ENCODE measurements around the gene ADAMTS2.

ADAMTS2 gene

DNA sequence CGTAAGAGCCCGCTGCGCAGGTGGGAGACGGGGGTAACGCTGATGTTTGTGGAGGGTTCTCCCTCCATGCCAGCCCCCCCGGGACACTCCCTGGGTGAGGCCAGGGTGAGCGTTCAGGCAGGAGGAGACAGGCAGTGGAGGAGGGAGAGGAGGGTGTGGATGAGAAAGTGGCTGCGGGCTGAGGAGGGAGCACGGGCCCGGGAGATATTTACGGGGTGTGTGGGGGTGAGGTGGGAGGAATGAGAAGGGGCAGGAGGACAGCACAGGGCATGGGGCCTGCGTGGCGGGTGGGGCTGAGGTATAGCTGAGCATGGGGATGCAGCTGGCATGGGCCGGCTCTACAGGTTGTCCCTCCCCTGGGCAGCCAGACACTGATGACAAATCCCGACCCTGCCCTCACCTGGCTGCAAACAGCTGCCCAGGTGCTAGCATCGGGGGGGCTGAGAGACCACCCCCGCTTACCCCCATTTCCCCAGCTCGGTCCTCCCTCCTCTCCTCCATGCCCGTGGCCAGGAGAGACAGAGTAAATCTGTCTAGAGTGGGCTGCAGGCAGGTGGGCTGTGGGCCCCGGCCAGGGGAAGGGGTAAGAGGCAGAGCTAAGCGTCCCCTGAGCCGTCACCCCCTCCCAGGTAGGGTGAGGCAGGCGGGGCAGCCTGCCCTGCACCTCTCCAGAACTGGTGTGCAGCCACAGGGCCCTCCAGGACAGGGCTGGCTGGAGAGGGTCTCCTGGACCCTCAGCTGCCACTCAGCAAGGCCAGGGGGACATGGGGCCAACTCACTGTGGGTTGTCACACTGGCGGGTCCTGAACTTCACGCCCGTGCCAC lies 205.9 kb downstream of the ADAMTS2 start:
- no peak for DNase-seq (ENCODE audit: insufficient read length, low spot score)
- TF ChIP-seq POU2F2 (IDR thresholded peaks at IDR 0.05; ENCODE audit: low read depth, low read length) (no peak), TAF1 (IDR thresholded peaks at IDR 0.05; ENCODE audit: low read depth, low read length) (no peak), POLR2A (IDR thresholded peaks at IDR 0.05; ENCODE audit: low read depth, low read length) (no peak), POLR2AphosphoS5 (IDR thresholded peaks at IDR 0.05; ENCODE audit: low read depth, low read length) (no peak), SPI1 (IDR thresholded peaks at IDR 0.05; ENCODE audit: low read depth, low read length) (no peak), PAX5 (IDR thresholded peaks at IDR 0.05; ENCODE audit: insufficient read depth, low read length, severe bottlenecking) (no peak)
- no peak for FAIRE-seq

- TF ChIP-seq POU2F2 (IDR thresholded peaks at IDR 0.05; ENCODE audit: low read depth, low read length) (no peak), POLR2AphosphoS5 (IDR thresholded peaks at IDR 0.05; ENCODE audit: low read depth, low read length) (no peak), TAF1 (IDR thresholded peaks at IDR 0.05; ENCODE audit: low read depth, low read length) (no peak), POLR2A (IDR thresholded peaks at IDR 0.05; ENCODE audit: low read depth, low read length) (no peak), SPI1 (IDR thresholded peaks at IDR 0.05; ENCODE audit: low read depth, low read length) (no peak), PAX5 (IDR thresholded peaks at IDR 0.05; ENCODE audit: insufficient read depth, low read length, severe bottlenecking) (no peak)
- no peak for FAIRE-seq
- DNase-seq (ENCODE audit: insufficient read length, low spot score), result no peak
Measured at GRCh38 chr5:179138568-179138925, 206.7 kb downstream of the ADAMTS2 start.

DNA sequence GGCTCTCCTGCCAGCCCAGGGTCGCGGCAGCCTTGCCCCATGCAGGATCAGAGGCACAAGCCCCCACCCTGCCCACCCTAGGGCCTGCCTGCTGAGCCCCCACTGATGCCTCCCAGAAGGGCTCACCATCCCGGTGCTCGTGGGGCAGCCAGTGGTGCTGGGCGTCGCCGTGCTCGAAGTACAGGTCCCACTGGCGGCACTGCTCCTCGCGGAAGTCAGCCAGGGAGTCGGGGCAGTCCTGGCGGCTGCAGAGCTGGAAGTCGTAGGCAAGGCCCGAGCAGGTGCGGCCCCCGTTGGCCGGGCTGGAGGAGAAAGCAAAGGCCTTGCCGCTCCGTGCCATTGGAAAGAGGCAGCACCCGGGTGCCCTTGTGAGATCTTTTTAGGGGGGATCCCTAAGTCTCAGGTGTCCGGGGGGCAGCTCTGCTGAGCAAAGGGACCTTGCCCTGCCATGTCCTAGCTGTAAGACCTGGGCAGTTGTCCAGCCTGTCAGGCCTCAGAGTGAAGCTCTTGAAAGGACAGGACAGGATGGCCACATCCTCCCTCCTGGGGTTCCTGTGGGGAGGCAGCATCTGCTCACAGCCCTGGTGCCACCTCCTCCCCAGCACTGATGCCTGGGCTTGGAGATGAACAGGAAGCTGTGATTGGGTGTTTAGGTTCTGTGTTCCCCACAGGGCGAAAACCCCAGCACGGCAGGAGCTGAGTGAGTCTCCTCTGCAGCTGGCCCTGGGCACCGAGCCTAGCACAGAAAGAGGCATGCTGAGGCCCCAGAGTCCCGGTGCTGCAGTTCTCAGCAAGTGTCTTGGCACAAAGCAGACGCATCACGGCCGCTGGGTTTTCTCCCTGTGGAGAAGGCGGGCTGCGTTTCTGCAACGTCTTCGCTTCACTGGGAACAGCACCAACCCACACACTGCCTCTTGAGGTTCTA lies 207.4 kb downstream of the ADAMTS2 start:
- DNase-seq (ENCODE audit: insufficient read length, low spot score), result no peak
- TF ChIP-seq POLR2A (IDR thresholded peaks at IDR 0.05; ENCODE audit: low read depth, low read length), result no peak
- TF ChIP-seq POU2F2 (IDR thresholded peaks at IDR 0.05; ENCODE audit: low read depth, low read length), result no peak
- TF ChIP-seq PAX5 (IDR thresholded peaks at IDR 0.05; ENCODE audit: insufficient read depth, low read length, severe bottlenecking), result no peak
- TF ChIP-seq SPI1 (IDR thresholded peaks at IDR 0.05; ENCODE audit: low read depth, low read length), result no peak
- no peak for TF ChIP-seq POLR2AphosphoS5 (IDR thresholded peaks at IDR 0.05; ENCODE audit: low read depth, low read length)
- TF ChIP-seq TAF1 (IDR thresholded peaks at IDR 0.05; ENCODE audit: low read depth, low read length), result no peak
- no peak for FAIRE-seq

DNA sequence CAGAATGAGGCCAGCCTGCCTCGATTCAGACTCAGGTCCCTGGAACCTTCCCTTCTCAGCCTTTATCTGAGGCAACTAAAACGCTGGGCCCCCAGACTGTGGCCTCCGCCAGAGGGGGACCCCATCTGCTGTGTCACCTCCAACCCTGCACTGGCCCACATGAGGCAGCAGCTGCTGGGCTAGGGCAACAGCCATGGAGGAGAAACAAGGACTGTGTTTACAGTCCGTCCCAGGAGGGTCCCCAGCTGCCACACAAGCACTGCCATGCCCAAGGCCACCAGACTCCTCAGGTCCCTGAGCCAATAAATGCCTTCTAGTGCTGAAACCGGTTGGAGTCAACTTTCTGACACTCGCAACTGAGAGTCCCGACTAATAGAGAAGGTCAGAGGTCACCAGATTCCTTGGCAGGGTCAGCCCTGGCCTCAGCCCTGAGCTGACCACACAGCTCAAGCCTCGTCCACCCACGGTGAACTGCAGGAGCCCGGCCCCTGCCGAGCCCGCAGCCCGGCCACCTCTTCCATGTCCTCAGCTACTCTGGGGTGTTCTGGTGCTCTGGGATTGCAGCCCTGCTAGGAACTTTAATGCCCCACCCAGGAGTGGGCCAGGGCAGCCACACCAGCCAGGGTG lies 208.1 kb downstream of the ADAMTS2 start:
- FAIRE-seq, result no peak
- no peak for DNase-seq (ENCODE audit: insufficient read length, low spot score)
- no peak for TF ChIP-seq POLR2AphosphoS5 (IDR thresholded peaks at IDR 0.05; ENCODE audit: low read depth, low read length)
- TF ChIP-seq POU2F2 (IDR thresholded peaks at IDR 0.05; ENCODE audit: low read depth, low read length), result no peak
- TF ChIP-seq TAF1 (IDR thresholded peaks at IDR 0.05; ENCODE audit: low read depth, low read length), result no peak
- TF ChIP-seq POLR2A (IDR thresholded peaks at IDR 0.05; ENCODE audit: low read depth, low read length), result no peak
- TF ChIP-seq PAX5 (IDR thresholded peaks at IDR 0.05; ENCODE audit: insufficient read depth, low read length, severe bottlenecking), result no peak

- FAIRE-seq, result no peak
- TF ChIP-seq TAF1 (IDR thresholded peaks at IDR 0.05; ENCODE audit: low read depth, low read length) (no peak), SPI1 (IDR thresholded peaks at IDR 0.05; ENCODE audit: low read depth, low read length) (no peak), POLR2AphosphoS5 (IDR thresholded peaks at IDR 0.05; ENCODE audit: low read depth, low read length) (no peak), POLR2A (IDR thresholded peaks at IDR 0.05; ENCODE audit: low read depth, low read length) (no peak), POU2F2 (IDR thresholded peaks at IDR 0.05; ENCODE audit: low read depth, low read length) (no peak), PAX5 (IDR thresholded peaks at IDR 0.05; ENCODE audit: insufficient read depth, low read length, severe bottlenecking) (no peak)
- DNase-seq (ENCODE audit: insufficient read length, low spot score), result no peak
Measured at GRCh38 chr5:179135441-179136215, 209.6 kb downstream of the ADAMTS2 start.

DNA sequence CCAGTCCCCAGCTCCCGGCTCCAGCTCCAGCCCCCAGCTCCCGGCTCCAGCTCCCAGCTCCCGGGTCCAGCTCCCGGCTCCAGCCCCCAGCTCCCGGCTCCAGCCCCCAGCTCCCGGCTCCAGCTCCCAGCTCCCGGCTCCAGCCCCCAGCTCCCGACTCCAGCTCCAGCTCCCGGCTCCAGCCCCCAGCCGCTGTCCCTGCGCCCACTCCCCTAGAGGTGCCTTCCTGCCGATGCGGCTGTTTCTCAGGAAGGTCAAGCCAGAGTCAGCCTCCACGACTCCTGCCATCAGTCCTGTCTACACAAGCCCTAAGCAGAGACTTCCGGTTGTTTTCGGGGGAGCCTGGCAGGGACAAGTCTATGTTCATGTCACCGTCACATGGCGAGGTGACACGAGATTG lies 210.3 kb downstream of the ADAMTS2 start:
- FAIRE-seq (no peak), DNase-seq (ENCODE audit: insufficient read length, low spot score) (no peak)
- TF ChIP-seq POU2F2 (IDR thresholded peaks at IDR 0.05; ENCODE audit: low read depth, low read length), result no peak
- no peak for TF ChIP-seq POLR2A (IDR thresholded peaks at IDR 0.05; ENCODE audit: low read depth, low read length)
- no peak for TF ChIP-seq POLR2AphosphoS5 (IDR thresholded peaks at IDR 0.05; ENCODE audit: low read depth, low read length)
- TF ChIP-seq TAF1 (IDR thresholded peaks at IDR 0.05; ENCODE audit: low read depth, low read length), result no peak
- TF ChIP-seq PAX5 (IDR thresholded peaks at IDR 0.05; ENCODE audit: insufficient read depth, low read length, severe bottlenecking), result no peak
- TF ChIP-seq SPI1 (IDR thresholded peaks at IDR 0.05; ENCODE audit: low read depth, low read length), result no peak

- FAIRE-seq (no peak), DNase-seq (ENCODE audit: insufficient read length, low spot score) (no peak)
- TF ChIP-seq POLR2AphosphoS5 (IDR thresholded peaks at IDR 0.05; ENCODE audit: low read depth, low read length), result no peak
- TF ChIP-seq TAF1 (IDR thresholded peaks at IDR 0.05; ENCODE audit: low read depth, low read length), result no peak
- no peak for TF ChIP-seq SPI1 (IDR thresholded peaks at IDR 0.05; ENCODE audit: low read depth, low read length)
- TF ChIP-seq POLR2A (IDR thresholded peaks at IDR 0.05; ENCODE audit: low read depth, low read length), result no peak
- no peak for TF ChIP-seq POU2F2 (IDR thresholded peaks at IDR 0.05; ENCODE audit: low read depth, low read length)
- TF ChIP-seq PAX5 (IDR thresholded peaks at IDR 0.05; ENCODE audit: insufficient read depth, low read length, severe bottlenecking), result no peak
Measured at GRCh38 chr5:179134511-179134910, 210.8 kb downstream of the ADAMTS2 start.

- FAIRE-seq (no peak), DNase-seq (ENCODE audit: insufficient read length, low spot score) (no peak)
- TF ChIP-seq POLR2A (IDR thresholded peaks at IDR 0.05; ENCODE audit: low read depth, low read length) (no peak), POLR2AphosphoS5 (IDR thresholded peaks at IDR 0.05; ENCODE audit: low read depth, low read length) (no peak), POU2F2 (IDR thresholded peaks at IDR 0.05; ENCODE audit: low read depth, low read length) (no peak), PAX5 (IDR thresholded peaks at IDR 0.05; ENCODE audit: insufficient read depth, low read length, severe bottlenecking) (no peak), TAF1 (IDR thresholded peaks at IDR 0.05; ENCODE audit: low read depth, low read length) (no peak), SPI1 (IDR thresholded peaks at IDR 0.05; ENCODE audit: low read depth, low read length) (no peak)
Measured at GRCh38 chr5:179132586-179133355, 212.5 kb downstream of the ADAMTS2 start.

Measured in GM12891 (cell line).